GM13977 (cell line): ENCODE data around the gene SNRNP27.

Experiments
- DNase-seq: peaks from one replicate; pipeline ENCODE4 v3.0.0; 2012; ENCODE audit warnings: low spot score
- CTCF ChIP-seq: IDR thresholded peaks from 2 replicates; pipeline ENCODE4 v1.5.1; 2012; ENCODE audit warnings: mild to moderate bottlenecking, control low read depth; ENCODE audit not compliant: insufficient read depth; ENCODE audit errors: extremely low read depth, missing control alignments
- in situ Hi-C: fragments of 300-500 bp; cut with MboI; formaldehyde crosslinking; loops from one replicate; pipeline ENCODE4 v1.12.0; 2022; ENCODE audit warnings: low sequenced_read_pairs, low pct_unique_long_range_greater_than_20kb, mixed read lengths, inconsistent platforms; ENCODE audit not compliant: unreplicated experiment

Gene SNRNP27

GRCh38 chr2:69937968-69938367 is 44.2 kb downstream of the SNRNP27 start:
- DNase-seq = no peak
- in situ Hi-C loops = no loop called here
- no peak for TF ChIP-seq CTCF

- in situ Hi-C loops = no loop called here
- no peak for DNase-seq
- TF ChIP-seq CTCF = no peak
These were observed 46.0 kb downstream of the SNRNP27 start for GRCh38 chr2:69939722-69940121.

- no peak for DNase-seq
- no peak for TF ChIP-seq CTCF
- in situ Hi-C loops = no loop called here
These were observed 46.9 kb downstream of the SNRNP27 start for GRCh38 chr2:69940691-69941090.

- in situ Hi-C loops = no loop called here
- no peak for TF ChIP-seq CTCF
- DNase-seq = no peak
These were observed 49.5 kb downstream of the SNRNP27 start for GRCh38 chr2:69943000-69943842.

GRCh38 chr2:69943843-69944525 is 50.2 kb downstream of the SNRNP27 start:
- no peak for DNase-seq
- in situ Hi-C loops = no loop called here
- no peak for TF ChIP-seq CTCF

GRCh38 chr2:69944756-69945155 is 51.0 kb downstream of the SNRNP27 start:
- no peak for TF ChIP-seq CTCF
- no peak for DNase-seq
- in situ Hi-C loops = no loop called here
